Measurements from ENCODE around the gene FBXO38. TPM values are rescaled to one million over a fixed set of nuclear protein-coding genes. Genes with fewer than 3 reads are reported as not detected.
A peak's percentile ranks its signal among the peaks of the same experiment; 100 is the strongest.

FBXO38 gene
- total RNA-seq, 1 donor from 2014 or later, result 55.2 TPM

GRCh38 chr5:148385094-148385493 is 1.3 kb downstream of the FBXO38 start:
- DNase-seq (ENCODE audit: low read depth in 2 of 2), result no peak

- no peak for DNase-seq (ENCODE audit: low read depth in 2 of 2)
These were observed 2.3 kb downstream of the FBXO38 start for GRCh38 chr5:148386041-148386440.

GRCh38 chr5:148387325-148387724 is 3.6 kb downstream of the FBXO38 start:
- DNase-seq (ENCODE audit: low read depth in 2 of 2), result peak in 1 of 2 donors; percentile 86

GRCh38 chr5:148388696-148389095 is 4.9 kb downstream of the FBXO38 start:
- peak in 1 of 2 donors; percentile 69 for DNase-seq (ENCODE audit: low read depth in 2 of 2)

- no peak for DNase-seq (ENCODE audit: low read depth in 2 of 2)
These were observed 7.2 kb downstream of the FBXO38 start for GRCh38 chr5:148390914-148391313.

GRCh38 chr5:148391422-148391821 is 7.7 kb downstream of the FBXO38 start:
- DNase-seq (ENCODE audit: low read depth in 2 of 2), result no peak

- DNase-seq (ENCODE audit: low read depth in 2 of 2), result peak in 1 of 2 donors; percentile 43
These were observed 9.6 kb downstream of the FBXO38 start for GRCh38 chr5:148393390-148393741.

GRCh38 chr5:148394587-148395019 is 10.8 kb downstream of the FBXO38 start:
- DNase-seq (ENCODE audit: low read depth in 2 of 2), result no peak

- no peak for DNase-seq (ENCODE audit: low read depth in 2 of 2)
These were observed 11.3 kb downstream of the FBXO38 start for GRCh38 chr5:148395031-148395430.

GRCh38 chr5:148397968-148398595 is 14.3 kb downstream of the FBXO38 start:
- DNase-seq (ENCODE audit: low read depth in 2 of 2), result no peak

- peak; percentile 31 to 66 for DNase-seq (ENCODE audit: low read depth in 2 of 2)
These were observed 15.0 kb downstream of the FBXO38 start for GRCh38 chr5:148398698-148399121.

- DNase-seq (ENCODE audit: low read depth in 2 of 2), result peak; percentile 71 to 79
These were observed 17.8 kb downstream of the FBXO38 start for GRCh38 chr5:148401604-148402003.

- no peak for DNase-seq (ENCODE audit: low read depth in 2 of 2)
These were observed 19.6 kb downstream of the FBXO38 start for GRCh38 chr5:148403344-148403743.

- DNase-seq (ENCODE audit: low read depth in 2 of 2), result no peak
These were observed 22.6 kb downstream of the FBXO38 start for GRCh38 chr5:148406406-148406805.

GRCh38 chr5:148408092-148408491 is 24.3 kb downstream of the FBXO38 start:
- no peak for DNase-seq (ENCODE audit: low read depth in 2 of 2)

GRCh38 chr5:148412124-148412523 is 28.4 kb downstream of the FBXO38 start:
- no peak for DNase-seq (ENCODE audit: low read depth in 2 of 2)

- DNase-seq (ENCODE audit: low read depth in 2 of 2), result no peak
These were observed 31.1 kb downstream of the FBXO38 start for GRCh38 chr5:148414833-148415232.

GRCh38 chr5:148416416-148416815 is 32.7 kb downstream of the FBXO38 start:
- no peak for DNase-seq (ENCODE audit: low read depth in 2 of 2)

GRCh38 chr5:148416921-148417320 is 33.2 kb downstream of the FBXO38 start:
- DNase-seq (ENCODE audit: low read depth in 2 of 2), result peak; percentile 95

GRCh38 chr5:148418511-148418910 is 34.8 kb downstream of the FBXO38 start:
- no peak for DNase-seq (ENCODE audit: low read depth in 2 of 2)

- no peak for DNase-seq (ENCODE audit: low read depth in 2 of 2)
These were observed 37.9 kb downstream of the FBXO38 start for GRCh38 chr5:148421661-148422060.

GRCh38 chr5:148425808-148426207 is 42.0 kb downstream of the FBXO38 start:
- no peak for DNase-seq (ENCODE audit: low read depth in 2 of 2)

- DNase-seq (ENCODE audit: low read depth in 2 of 2), result no peak
These were observed 42.8 kb downstream of the FBXO38 start for GRCh38 chr5:148426514-148426913.
